Stimulated activated CD4-positive, alpha-beta T cell treated with anti-CD3 and anti-CD28 coated beads, Interleukin-2, amount 100 ng/mL, for 48 hours (primary cell): ENCODE measurements around the gene PTPRR.

Experiments used
- DNase-seq, 2 donors: peaks; one replicate each; pipeline ENCODE4 v3.0.0-alpha.2; 2020

Gene PTPRR

GRCh38 chr12:70638639-70639360 lies 281.7 kb downstream of the PTPRR start:
- DNase-seq, result no peak

- no peak for DNase-seq
These were observed 283.0 kb downstream of the PTPRR start, which contains the start of gene PTPRB for GRCh38 chr12:70637303-70638085. PTPRB (minus strand) TSS chr12:70637429; CDS start chr12:70637395, 34 bp downstream.

- no peak for DNase-seq
These were observed 284.8 kb downstream of the PTPRR start for GRCh38 chr12:70635755-70636154.

- DNase-seq, result no peak
These were observed 291.6 kb downstream of the PTPRR start for GRCh38 chr12:70628701-70629480.

- DNase-seq, result no peak
These were observed 292.9 kb downstream of the PTPRR start for GRCh38 chr12:70627677-70628076.

- no peak for DNase-seq
These were observed 294.4 kb downstream of the PTPRR start for GRCh38 chr12:70626180-70626579.

GRCh38 chr12:70619471-70620152 lies 300.9 kb downstream of the PTPRR start:
- no peak for DNase-seq

GRCh38 chr12:70618371-70618770 lies 302.2 kb downstream of the PTPRR start:
- DNase-seq, result no peak

- no peak for DNase-seq
These were observed 303.1 kb downstream of the PTPRR start for GRCh38 chr12:70617450-70617849.

- DNase-seq, result no peak
These were observed 305.2 kb downstream of the PTPRR start for GRCh38 chr12:70615174-70615866.

GRCh38 chr12:70609739-70610491 lies 310.6 kb downstream of the PTPRR start:
- DNase-seq, result no peak

- no peak for DNase-seq
These were observed 311.3 kb downstream of the PTPRR start for GRCh38 chr12:70609203-70609602.

- DNase-seq, result no peak
These were observed 312.4 kb downstream of the PTPRR start for GRCh38 chr12:70608184-70608583.

GRCh38 chr12:70607107-70607506 lies 313.4 kb downstream of the PTPRR start:
- DNase-seq, result no peak

GRCh38 chr12:70605976-70606375 lies 314.6 kb downstream of the PTPRR start:
- no peak for DNase-seq

GRCh38 chr12:70604662-70605061 lies 315.9 kb downstream of the PTPRR start:
- no peak for DNase-seq

GRCh38 chr12:70603044-70603443 lies 317.5 kb downstream of the PTPRR start:
- DNase-seq, result no peak

- DNase-seq, result no peak
These were observed 321.9 kb downstream of the PTPRR start for GRCh38 chr12:70598467-70599193.

GRCh38 chr12:70592664-70593063 lies 327.9 kb downstream of the PTPRR start:
- DNase-seq, result no peak

GRCh38 chr12:70590549-70591226 lies 329.9 kb downstream of the PTPRR start:
- DNase-seq, result no peak
